Medulla oblongata (tissue), 1 donor: ENCODE data around the gene LAD1.

Experiments used
- DNase-seq: peaks from one replicate; pipeline ENCODE4 v3.0.0-alpha.2; 2015; ENCODE audit errors: extremely low spot score

The LAD1 gene

GRCh38 chr1:201399018-201399351 is at the start of gene LAD1:
LAD1 (minus strand) TSS chr1:201399324; CDS start chr1:201399306, 18 bp downstream.
- DNase-seq: no peak

GRCh38 chr1:201447903-201448871 is 49.1 kb upstream of the LAD1 start:
- DNase-seq: peak; percentile 93

- DNase-seq: no peak
Measured at GRCh38 chr1:201445310-201445709, 46.2 kb upstream of the LAD1 start.

GRCh38 chr1:201444792-201445191 is 45.7 kb upstream of the LAD1 start:
- no peak for DNase-seq

GRCh38 chr1:201443747-201444146 is 44.6 kb upstream of the LAD1 start:
- no peak for DNase-seq

GRCh38 chr1:201436969-201437368 is 37.8 kb upstream of the LAD1 start:
- no peak for DNase-seq

GRCh38 chr1:201436393-201436792 is 37.3 kb upstream of the LAD1 start:
- no peak for DNase-seq

GRCh38 chr1:201434266-201434665 is 35.1 kb upstream of the LAD1 start:
- no peak for DNase-seq

GRCh38 chr1:201433609-201434008 is 34.5 kb upstream of the LAD1 start:
- no peak for DNase-seq

- DNase-seq: no peak
Measured at GRCh38 chr1:201430776-201431175, 31.7 kb upstream of the LAD1 start.

GRCh38 chr1:201429736-201430501 is 30.8 kb upstream of the LAD1 start:
- DNase-seq: no peak

- no peak for DNase-seq
Measured at GRCh38 chr1:201427963-201428362, 28.8 kb upstream of the LAD1 start.

GRCh38 chr1:201426479-201427310 is 27.6 kb upstream of the LAD1 start:
- DNase-seq: no peak

- DNase-seq: no peak
Measured at GRCh38 chr1:201424146-201424545, 25.0 kb upstream of the LAD1 start.

- no peak for DNase-seq
Measured at GRCh38 chr1:201423655-201424054, 24.5 kb upstream of the LAD1 start.

- no peak for DNase-seq
Measured at GRCh38 chr1:201422436-201423030, 23.4 kb upstream of the LAD1 start.

GRCh38 chr1:201422026-201422425 is 22.9 kb upstream of the LAD1 start:
- DNase-seq: no peak

- no peak for DNase-seq
Measured at GRCh38 chr1:201421041-201421440, 21.9 kb upstream of the LAD1 start.

GRCh38 chr1:201420608-201421002 is 21.5 kb upstream of the LAD1 start:
- DNase-seq: no peak

GRCh38 chr1:201419746-201420607 is 20.9 kb upstream of the LAD1 start:
- DNase-seq: no peak

- DNase-seq: no peak
Measured at GRCh38 chr1:201419256-201419655, 20.1 kb upstream of the LAD1 start.
